ENCODE results near the gene SRCIN1.
A peak's percentile ranks its signal among the peaks of the same experiment; 100 is the strongest.

The SRCIN1 gene

DNA sequence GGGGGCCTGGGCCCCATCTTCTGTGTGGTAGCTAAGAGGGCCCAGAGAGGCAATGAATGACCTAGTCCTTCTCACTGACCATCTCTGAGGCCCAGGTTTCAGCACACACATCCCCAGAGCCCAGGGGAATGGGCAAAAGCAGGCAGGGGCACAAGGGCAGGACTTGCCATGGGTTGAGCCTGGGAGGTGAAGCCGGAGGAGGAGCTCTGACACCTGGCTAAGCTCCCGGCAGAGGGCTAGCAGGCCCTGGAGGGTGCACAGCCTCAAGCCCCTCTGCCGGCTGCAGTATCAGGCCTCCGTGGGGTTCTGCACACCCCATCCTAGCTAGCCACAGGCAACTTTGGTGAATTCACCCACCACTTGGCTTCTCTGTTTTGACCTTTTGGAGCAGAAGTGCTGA lies 5.3 kb downstream of the SRCIN1 start:
- no peak for TF ChIP-seq SIN3A (IDR thresholded peaks at IDR 0.05; ENCODE audit: borderline replicate concordance, insufficient read depth, low read length)
- no peak for TF ChIP-seq POLR2AphosphoS5 (IDR thresholded peaks at IDR 0.05; ENCODE audit: low read depth, low read length)

DNA sequence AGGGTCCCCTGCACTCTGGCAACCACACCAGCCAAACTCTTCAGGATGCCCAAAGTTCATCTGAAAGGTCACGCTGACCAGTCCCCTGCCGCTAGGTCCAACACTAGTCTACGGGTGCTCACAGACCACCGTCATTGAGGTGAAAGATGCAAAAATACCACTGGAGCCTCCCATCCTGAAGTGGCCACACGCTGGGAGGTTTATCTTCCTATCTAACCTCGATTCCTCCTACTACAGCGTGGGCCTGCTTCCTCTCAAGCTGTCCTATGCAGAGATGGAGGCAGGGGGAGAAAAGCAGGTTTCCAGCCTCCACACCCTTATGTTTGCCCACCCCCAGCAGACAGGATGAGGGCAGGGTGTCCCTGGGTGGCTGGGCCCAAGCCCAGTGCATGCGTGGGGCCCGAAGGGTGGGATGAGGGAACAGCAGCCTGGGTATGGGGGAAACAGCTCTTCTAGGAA lies 6.3 kb downstream of the SRCIN1 start:
- TF ChIP-seq SIN3A (IDR thresholded peaks at IDR 0.05; ENCODE audit: borderline replicate concordance, insufficient read depth, low read length) (no peak), POLR2AphosphoS5 (IDR thresholded peaks at IDR 0.05; ENCODE audit: low read depth, low read length) (no peak), FOXP2 (optimal IDR thresholded peaks at IDR 0.05; ENCODE audit: borderline replicate concordance, extremely low read depth, extremely low read length, insufficient read depth) (no peak), TAF1 (IDR thresholded peaks at IDR 0.05; ENCODE audit: borderline replicate concordance, insufficient read depth, low read length) (no peak)
- TF ChIP-seq, protein P1, sequence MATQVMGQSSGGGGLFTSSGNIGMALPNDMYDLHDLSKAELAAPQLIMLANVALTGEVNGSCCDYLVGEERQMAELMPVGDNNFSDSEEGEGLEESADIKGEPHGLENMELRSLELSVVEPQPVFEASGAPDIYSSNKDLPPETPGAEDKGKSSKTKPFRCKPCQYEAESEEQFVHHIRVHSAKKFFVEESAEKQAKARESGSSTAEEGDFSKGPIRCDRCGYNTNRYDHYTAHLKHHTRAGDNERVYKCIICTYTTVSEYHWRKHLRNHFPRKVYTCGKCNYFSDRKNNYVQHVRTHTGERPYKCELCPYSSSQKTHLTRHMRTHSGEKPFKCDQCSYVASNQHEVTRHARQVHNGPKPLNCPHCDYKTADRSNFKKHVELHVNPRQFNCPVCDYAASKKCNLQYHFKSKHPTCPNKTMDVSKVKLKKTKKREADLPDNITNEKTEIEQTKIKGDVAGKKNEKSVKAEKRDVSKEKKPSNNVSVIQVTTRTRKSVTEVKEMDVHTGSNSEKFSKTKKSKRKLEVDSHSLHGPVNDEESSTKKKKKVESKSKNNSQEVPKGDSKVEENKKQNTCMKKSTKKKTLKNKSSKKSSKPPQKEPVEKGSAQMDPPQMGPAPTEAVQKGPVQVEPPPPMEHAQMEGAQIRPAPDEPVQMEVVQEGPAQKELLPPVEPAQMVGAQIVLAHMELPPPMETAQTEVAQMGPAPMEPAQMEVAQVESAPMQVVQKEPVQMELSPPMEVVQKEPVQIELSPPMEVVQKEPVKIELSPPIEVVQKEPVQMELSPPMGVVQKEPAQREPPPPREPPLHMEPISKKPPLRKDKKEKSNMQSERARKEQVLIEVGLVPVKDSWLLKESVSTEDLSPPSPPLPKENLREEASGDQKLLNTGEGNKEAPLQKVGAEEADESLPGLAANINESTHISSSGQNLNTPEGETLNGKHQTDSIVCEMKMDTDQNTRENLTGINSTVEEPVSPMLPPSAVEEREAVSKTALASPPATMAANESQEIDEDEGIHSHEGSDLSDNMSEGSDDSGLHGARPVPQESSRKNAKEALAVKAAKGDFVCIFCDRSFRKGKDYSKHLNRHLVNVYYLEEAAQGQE (IDR thresholded peaks at IDR 0.05; ENCODE audit: insufficient read depth in 1 of 2, low read depth in 2 of 2, low read length in 2 of 2): no peak

DNA sequence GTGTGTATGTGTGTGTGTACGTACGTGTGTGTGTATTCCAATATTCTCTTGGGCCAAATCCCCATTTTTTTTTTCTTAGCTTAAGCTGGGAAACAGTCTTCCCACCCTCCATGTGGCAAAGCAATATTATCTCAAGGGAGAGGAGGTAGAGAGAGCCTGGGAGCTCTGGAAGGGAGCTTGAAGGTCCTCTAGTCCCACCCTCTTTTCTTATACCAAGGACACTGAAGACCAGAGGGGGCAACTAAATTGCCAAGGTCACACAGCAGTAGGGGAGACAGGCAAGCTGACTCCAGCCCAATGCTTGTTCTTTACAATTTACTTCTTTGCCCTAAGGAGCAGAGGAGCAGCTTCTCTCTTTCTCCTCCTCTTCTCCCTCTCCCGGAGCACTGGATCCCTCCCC lies 6.8 kb downstream of the SRCIN1 start:
- TF ChIP-seq, protein P1 (IDR thresholded peaks at IDR 0.05; ENCODE audit: insufficient read depth in 1 of 2, low read depth in 2 of 2, low read length in 2 of 2): no peak
- TF ChIP-seq SIN3A (IDR thresholded peaks at IDR 0.05; ENCODE audit: borderline replicate concordance, insufficient read depth, low read length) (no peak), FOXP2 (optimal IDR thresholded peaks at IDR 0.05; ENCODE audit: borderline replicate concordance, extremely low read depth, extremely low read length, insufficient read depth) (no peak), POLR2AphosphoS5 (IDR thresholded peaks at IDR 0.05; ENCODE audit: low read depth, low read length) (no peak), TAF1 (IDR thresholded peaks at IDR 0.05; ENCODE audit: borderline replicate concordance, insufficient read depth, low read length) (no peak)

DNA sequence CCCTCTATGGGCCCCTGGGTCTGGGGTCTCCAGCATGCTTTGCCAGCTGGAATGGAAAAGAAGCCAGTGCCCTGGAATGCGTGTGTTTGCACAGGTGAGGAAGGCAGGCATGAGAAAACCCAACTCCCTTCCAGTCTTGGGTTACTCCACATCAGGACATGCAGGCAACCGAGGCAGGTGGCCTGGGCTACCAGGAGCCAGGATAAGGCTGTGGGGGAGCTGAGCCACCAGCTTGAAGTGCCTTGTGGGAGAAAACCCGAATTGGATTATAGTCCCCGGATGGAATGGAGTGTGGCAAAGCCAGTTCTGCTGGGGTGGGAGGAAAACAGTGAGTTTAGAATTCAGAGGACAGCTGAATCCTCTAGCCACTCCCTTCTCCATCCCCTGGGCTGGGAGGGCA lies 7.2 kb downstream of the SRCIN1 start:
- TF ChIP-seq TAF1 (IDR thresholded peaks at IDR 0.05; ENCODE audit: borderline replicate concordance, insufficient read depth, low read length) (no peak), FOXP2 (optimal IDR thresholded peaks at IDR 0.05; ENCODE audit: borderline replicate concordance, extremely low read depth, extremely low read length, insufficient read depth) (peak; percentile 37)

DNA sequence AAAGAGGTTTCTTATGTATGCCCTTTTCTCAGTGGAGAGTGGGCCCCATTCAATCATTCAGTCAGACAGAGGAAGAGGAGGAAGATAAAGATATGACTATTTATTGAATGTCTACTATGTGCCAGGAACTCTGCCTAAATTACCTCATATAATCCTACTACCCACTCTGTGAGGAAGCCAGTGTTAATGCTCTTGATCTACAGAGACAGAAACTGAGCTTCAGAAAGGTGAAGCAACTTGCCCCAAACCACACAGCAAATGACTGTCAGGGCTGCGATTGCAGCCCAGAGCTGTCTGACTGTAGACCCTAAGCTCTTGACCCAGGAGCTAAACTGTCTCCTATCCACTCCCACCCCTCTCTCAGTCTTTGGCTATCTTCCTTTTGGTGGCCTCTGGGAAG lies 8.4 kb downstream of the SRCIN1 start:
- TF ChIP-seq, protein P1 (IDR thresholded peaks at IDR 0.05; ENCODE audit: insufficient read depth in 1 of 2, low read depth in 2 of 2, low read length in 2 of 2): no peak
- TF ChIP-seq POLR2AphosphoS5 (IDR thresholded peaks at IDR 0.05; ENCODE audit: low read depth, low read length) (no peak), SIN3A (IDR thresholded peaks at IDR 0.05; ENCODE audit: borderline replicate concordance, insufficient read depth, low read length) (no peak), TAF1 (IDR thresholded peaks at IDR 0.05; ENCODE audit: borderline replicate concordance, insufficient read depth, low read length) (no peak), FOXP2 (optimal IDR thresholded peaks at IDR 0.05; ENCODE audit: borderline replicate concordance, extremely low read depth, extremely low read length, insufficient read depth) (no peak)

DNA sequence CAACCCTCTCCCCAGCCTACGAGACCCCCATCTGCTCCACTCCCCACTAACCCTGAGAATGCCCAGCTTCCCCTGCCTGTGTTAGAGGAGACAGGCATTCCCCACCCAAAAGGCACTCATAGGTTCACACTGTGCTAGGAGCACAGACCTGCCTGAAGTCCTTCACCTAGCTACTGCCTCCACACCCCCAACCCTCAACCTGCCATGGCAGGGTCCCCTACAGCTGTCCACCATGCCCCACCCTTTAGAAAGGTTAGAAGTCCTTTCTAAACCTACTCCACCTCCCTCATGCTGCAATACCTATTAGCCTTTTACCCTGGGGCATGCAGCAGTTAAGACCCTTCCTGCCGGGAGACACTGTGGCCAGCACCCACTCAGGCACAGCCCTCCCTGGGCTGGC lies 9.1 kb downstream of the SRCIN1 start:
- TF ChIP-seq SIN3A (IDR thresholded peaks at IDR 0.05; ENCODE audit: borderline replicate concordance, insufficient read depth, low read length) (no peak), FOXP2 (optimal IDR thresholded peaks at IDR 0.05; ENCODE audit: borderline replicate concordance, extremely low read depth, extremely low read length, insufficient read depth) (no peak), POLR2AphosphoS5 (IDR thresholded peaks at IDR 0.05; ENCODE audit: low read depth, low read length) (no peak), TAF1 (IDR thresholded peaks at IDR 0.05; ENCODE audit: borderline replicate concordance, insufficient read depth, low read length) (no peak)
- TF ChIP-seq, protein P1 (IDR thresholded peaks at IDR 0.05; ENCODE audit: insufficient read depth in 1 of 2, low read depth in 2 of 2, low read length in 2 of 2): no peak
